ENCODE results near the gene CST3. TPM values are rescaled to one million over a fixed set of nuclear protein-coding genes. Genes with fewer than 3 reads are reported as not detected.

CST3 gene
- total and polyA plus RNA-seq, 2 experiments from 2014 or later, result 921 to 2,850 TPM

DNA sequence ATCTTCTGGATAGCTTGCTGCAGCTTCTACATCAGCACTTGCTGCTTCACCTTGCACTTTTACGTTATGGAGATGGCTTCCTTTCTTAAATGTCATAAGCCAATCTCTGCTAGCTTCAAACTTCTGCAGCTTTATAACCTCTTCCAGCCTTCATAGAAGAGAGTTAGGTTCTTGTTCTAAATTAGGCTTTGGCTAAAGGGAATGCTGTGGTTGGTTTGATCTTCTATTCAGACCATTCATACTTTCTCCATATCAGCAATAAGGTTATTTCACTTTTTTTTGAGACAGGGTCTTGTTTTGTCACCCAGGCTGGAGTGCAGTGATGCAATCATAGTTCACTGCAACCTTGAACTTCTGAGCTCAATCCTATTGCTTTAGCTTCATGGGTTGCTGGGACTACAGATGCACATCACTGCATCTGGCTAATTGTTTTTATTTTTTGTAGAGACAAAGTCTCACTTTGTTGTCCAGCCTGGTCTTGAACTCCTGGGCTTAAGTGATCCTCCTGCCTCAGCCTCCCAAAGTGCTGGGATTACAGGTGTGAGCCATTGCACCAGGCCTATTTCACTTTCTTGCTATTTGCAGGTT, 12.2 kb upstream of the CST3 start:
- H3K27ac ChIP-seq, result no peak overlapping the region
- WGBS (ENCODE audit: low lambda C conversion rate, missing lambda C conversion rate), result 93% methylated on average over 1 of the region's 1 CpG
- H3K27me3 ChIP-seq, result no peaks in the 10 kb centered on the region
- H3K4me3 ChIP-seq, result no peak overlapping the region
- no peak for DNase-seq (ENCODE audit: low spot score)
- no peaks in the 10 kb centered on the region for H3K36me3 ChIP-seq (replicated peaks; ENCODE audit: insufficient read depth, low read depth)
- H3K4me2 ChIP-seq, result no peak overlapping the region
- H3K79me2 ChIP-seq, result no peaks in the 10 kb centered on the region
- H2AFZ ChIP-seq, result no peak overlapping the region
- H3K4me1 ChIP-seq (ENCODE audit: insufficient read depth), result no peaks in the 10 kb centered on the region
- TF ChIP-seq, protein P1, sequence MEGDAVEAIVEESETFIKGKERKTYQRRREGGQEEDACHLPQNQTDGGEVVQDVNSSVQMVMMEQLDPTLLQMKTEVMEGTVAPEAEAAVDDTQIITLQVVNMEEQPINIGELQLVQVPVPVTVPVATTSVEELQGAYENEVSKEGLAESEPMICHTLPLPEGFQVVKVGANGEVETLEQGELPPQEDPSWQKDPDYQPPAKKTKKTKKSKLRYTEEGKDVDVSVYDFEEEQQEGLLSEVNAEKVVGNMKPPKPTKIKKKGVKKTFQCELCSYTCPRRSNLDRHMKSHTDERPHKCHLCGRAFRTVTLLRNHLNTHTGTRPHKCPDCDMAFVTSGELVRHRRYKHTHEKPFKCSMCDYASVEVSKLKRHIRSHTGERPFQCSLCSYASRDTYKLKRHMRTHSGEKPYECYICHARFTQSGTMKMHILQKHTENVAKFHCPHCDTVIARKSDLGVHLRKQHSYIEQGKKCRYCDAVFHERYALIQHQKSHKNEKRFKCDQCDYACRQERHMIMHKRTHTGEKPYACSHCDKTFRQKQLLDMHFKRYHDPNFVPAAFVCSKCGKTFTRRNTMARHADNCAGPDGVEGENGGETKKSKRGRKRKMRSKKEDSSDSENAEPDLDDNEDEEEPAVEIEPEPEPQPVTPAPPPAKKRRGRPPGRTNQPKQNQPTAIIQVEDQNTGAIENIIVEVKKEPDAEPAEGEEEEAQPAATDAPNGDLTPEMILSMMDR (IDR thresholded peaks at IDR 0.05; ENCODE audit: poor library complexity), result no peak
- TF ChIP-seq EZH2phosphoT487 (IDR thresholded peaks at IDR 0.05; ENCODE audit: low read depth, severe bottlenecking, unreplicated experiment), result no peak
- TF ChIP-seq EZH2 (IDR thresholded peaks at IDR 0.05; ENCODE audit: borderline replicate concordance), result no peak
- no peaks in the 10 kb centered on the region for H4K20me1 ChIP-seq (ENCODE audit: insufficient read depth, poor library complexity, severe bottlenecking)
- no peaks in the 10 kb centered on the region for H3K9me3 ChIP-seq (ENCODE audit: low read depth)
- H3K9me2 ChIP-seq (replicated peaks; ENCODE audit: insufficient read depth), result no peaks in the 10 kb centered on the region

DNA sequence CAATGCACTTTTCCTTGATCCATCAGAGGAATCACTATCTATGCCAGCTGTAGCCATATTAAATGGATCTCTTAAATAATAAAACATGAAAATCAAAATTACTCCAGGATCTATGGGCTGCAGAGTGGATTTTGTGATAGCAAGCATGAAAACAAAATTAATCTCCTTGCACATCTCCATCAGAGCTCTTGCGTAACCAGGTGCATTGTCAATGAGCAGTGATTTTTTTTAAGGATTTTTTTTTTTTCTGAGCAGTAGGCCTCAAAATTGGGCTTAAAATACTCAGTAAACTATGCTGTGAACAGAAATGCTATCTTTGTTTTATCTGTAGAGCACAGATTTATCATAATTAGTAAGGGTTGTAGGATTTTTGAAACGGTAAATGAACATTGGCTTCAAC, 11.5 kb upstream of the CST3 start:
- WGBS (ENCODE audit: low lambda C conversion rate, missing lambda C conversion rate), result 86% methylated on average over 2 of the region's 2 CpGs
- H3K79me2 ChIP-seq, result no peaks in the 10 kb centered on the region
- no peaks in the 10 kb centered on the region for H3K9me3 ChIP-seq (ENCODE audit: low read depth)
- H3K9me2 ChIP-seq (replicated peaks; ENCODE audit: insufficient read depth), result no peaks in the 10 kb centered on the region
- no peak overlapping the region for H3K4me2 ChIP-seq
- no peak for TF ChIP-seq EZH2phosphoT487 (IDR thresholded peaks at IDR 0.05; ENCODE audit: low read depth, severe bottlenecking, unreplicated experiment)
- TF ChIP-seq EZH2 (IDR thresholded peaks at IDR 0.05; ENCODE audit: borderline replicate concordance), result no peak
- TF ChIP-seq, protein P1 (IDR thresholded peaks at IDR 0.05; ENCODE audit: poor library complexity), result no peak
- no peaks in the 10 kb centered on the region for H3K4me1 ChIP-seq (ENCODE audit: insufficient read depth)
- H3K36me3 ChIP-seq (replicated peaks; ENCODE audit: insufficient read depth, low read depth), result no peaks in the 10 kb centered on the region
- no peak for DNase-seq (ENCODE audit: low spot score)
- no peak overlapping the region for H3K27ac ChIP-seq
- no peak overlapping the region for H3K4me3 ChIP-seq
- H2AFZ ChIP-seq, result no peak overlapping the region
- H4K20me1 ChIP-seq (ENCODE audit: insufficient read depth, poor library complexity, severe bottlenecking), result no peaks in the 10 kb centered on the region
- H3K27me3 ChIP-seq, result no peaks in the 10 kb centered on the region

DNA sequence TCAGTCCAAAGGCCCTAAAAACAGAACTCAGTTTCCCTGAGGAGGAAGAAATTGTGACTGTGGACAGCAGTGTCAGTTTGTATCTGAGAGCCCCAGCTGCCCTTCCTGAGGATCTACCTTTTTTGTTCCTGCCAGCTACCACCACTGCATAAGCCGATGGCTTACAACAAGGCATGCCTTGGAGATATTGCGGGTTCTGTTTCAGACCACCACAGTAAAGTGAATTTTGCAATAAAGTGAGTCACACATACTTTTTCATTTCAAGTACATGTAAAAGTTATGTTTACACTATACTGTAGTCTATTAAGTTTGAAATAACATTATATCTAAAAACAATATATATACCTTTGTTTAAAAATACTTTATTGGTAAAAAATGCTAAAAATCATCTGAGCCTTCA, 9.6 kb upstream of the CST3 start:
- H3K9me3 ChIP-seq (ENCODE audit: low read depth), result no peaks in the 10 kb centered on the region
- no peaks in the 10 kb centered on the region for H3K79me2 ChIP-seq
- no peak for DNase-seq (ENCODE audit: low spot score)
- no peaks in the 10 kb centered on the region for H3K9me2 ChIP-seq (replicated peaks; ENCODE audit: insufficient read depth)
- H3K27me3 ChIP-seq, result no peaks in the 10 kb centered on the region
- H3K4me3 ChIP-seq, result no peak overlapping the region
- H3K27ac ChIP-seq, result no peak overlapping the region
- H3K4me2 ChIP-seq, result no peak overlapping the region
- TF ChIP-seq EZH2phosphoT487 (IDR thresholded peaks at IDR 0.05; ENCODE audit: low read depth, severe bottlenecking, unreplicated experiment) (no peak), EZH2 (IDR thresholded peaks at IDR 0.05; ENCODE audit: borderline replicate concordance) (no peak)
- TF ChIP-seq, protein P1 (IDR thresholded peaks at IDR 0.05; ENCODE audit: poor library complexity), result no peak
- no peak overlapping the region for H2AFZ ChIP-seq
- no peaks in the 10 kb centered on the region for H3K4me1 ChIP-seq (ENCODE audit: insufficient read depth)
- 87% methylated on average over 2 of the region's 2 CpGs for WGBS (ENCODE audit: low lambda C conversion rate, missing lambda C conversion rate)
- no peaks in the 10 kb centered on the region for H4K20me1 ChIP-seq (ENCODE audit: insufficient read depth, poor library complexity, severe bottlenecking)
- H3K36me3 ChIP-seq (replicated peaks; ENCODE audit: insufficient read depth, low read depth), result no peaks in the 10 kb centered on the region
